WI38 (cell line): ENCODE measurements around the gene RNU4-1.

Experiments
- H3K4me3 ChIP-seq: 2 replicates; pipeline ENCODE4 v1.5.1; 2011; ENCODE audit warnings: low read depth, mild to moderate bottlenecking, control low read depth, low read length
- TF ChIP-seq, protein P1 (sequence below): IDR thresholded peaks from 2 replicates; pipeline ENCODE4 v1.5.1; 2012; ENCODE audit warnings: low read depth, mild to moderate bottlenecking, control low read depth, low read length

Gene RNU4-1

GRCh38 chr12:120332041-120332440 is 39.0 kb upstream of the RNU4-1 start:
- TF ChIP-seq, protein P1, sequence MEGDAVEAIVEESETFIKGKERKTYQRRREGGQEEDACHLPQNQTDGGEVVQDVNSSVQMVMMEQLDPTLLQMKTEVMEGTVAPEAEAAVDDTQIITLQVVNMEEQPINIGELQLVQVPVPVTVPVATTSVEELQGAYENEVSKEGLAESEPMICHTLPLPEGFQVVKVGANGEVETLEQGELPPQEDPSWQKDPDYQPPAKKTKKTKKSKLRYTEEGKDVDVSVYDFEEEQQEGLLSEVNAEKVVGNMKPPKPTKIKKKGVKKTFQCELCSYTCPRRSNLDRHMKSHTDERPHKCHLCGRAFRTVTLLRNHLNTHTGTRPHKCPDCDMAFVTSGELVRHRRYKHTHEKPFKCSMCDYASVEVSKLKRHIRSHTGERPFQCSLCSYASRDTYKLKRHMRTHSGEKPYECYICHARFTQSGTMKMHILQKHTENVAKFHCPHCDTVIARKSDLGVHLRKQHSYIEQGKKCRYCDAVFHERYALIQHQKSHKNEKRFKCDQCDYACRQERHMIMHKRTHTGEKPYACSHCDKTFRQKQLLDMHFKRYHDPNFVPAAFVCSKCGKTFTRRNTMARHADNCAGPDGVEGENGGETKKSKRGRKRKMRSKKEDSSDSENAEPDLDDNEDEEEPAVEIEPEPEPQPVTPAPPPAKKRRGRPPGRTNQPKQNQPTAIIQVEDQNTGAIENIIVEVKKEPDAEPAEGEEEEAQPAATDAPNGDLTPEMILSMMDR = no peak
- H3K4me3 ChIP-seq = no peak overlapping the region

GRCh38 chr12:120331390-120331789 is 38.4 kb upstream of the RNU4-1 start:
- no peak overlapping the region for H3K4me3 ChIP-seq
- TF ChIP-seq, protein P1 = no peak

- TF ChIP-seq, protein P1 = no peak
- no peak overlapping the region for H3K4me3 ChIP-seq
Measured at GRCh38 chr12:120328228-120328627, 35.2 kb upstream of the RNU4-1 start.

DNA sequence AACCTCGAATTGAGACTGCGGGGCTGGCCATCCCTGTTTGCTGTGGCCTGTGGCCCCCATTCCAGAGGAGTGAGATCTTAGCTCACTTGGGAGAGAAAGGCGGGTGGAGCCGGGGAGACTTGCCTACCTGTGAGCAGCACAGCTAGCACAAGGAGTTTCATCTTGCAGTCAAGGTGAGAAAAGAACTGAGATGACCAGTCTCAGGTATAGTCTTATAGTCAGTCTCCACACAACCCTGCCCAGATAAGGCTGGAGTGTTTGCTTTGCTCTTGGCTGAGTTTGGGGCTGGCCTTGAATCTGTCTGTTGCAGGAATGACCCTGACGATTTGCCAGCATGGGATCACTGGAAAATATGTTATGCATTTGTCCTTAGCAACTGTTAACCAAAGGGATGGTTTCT is 34.6 kb upstream of the RNU4-1 start, which contains the start of gene PLA2G1B:
Gene PLA2G1B, minus strand, starts transcription at position 187 of the 400 bp plus-strand sequence. Its CDS starts 26 bp downstream, at position 161.
- TF ChIP-seq, protein P1 = no peak
- no peak within 1 kb of the TSS for H3K4me3 ChIP-seq

- TF ChIP-seq, protein P1 = no peak
- H3K4me3 ChIP-seq = no peak overlapping the region
Measured at GRCh38 chr12:120324841-120325417, 31.9 kb upstream of the RNU4-1 start.

DNA sequence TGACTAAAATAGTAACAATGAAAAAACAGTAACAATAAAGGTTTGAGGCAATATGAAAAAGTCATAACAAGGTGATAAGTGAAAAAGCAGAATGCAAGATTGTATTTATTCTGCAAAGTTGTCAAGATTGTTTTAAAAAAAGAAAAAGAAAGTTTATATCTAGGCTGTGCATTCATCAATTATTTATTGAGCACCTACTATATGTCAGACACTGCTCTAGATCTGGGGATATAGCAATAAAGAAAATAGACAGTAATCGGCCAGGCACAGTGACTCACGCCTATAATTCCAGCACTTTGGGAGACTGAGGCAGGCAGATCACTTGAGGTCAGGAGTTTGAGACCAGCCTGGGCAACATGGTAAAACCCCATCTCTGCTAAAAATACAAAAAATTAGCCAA is 30.7 kb upstream of the RNU4-1 start:
- H3K4me3 ChIP-seq = no peak overlapping the region
- TF ChIP-seq, protein P1 = no peak

- no peak overlapping the region for H3K4me3 ChIP-seq
- TF ChIP-seq, protein P1 = no peak
Measured at GRCh38 chr12:120321382-120322202, 28.6 kb upstream of the RNU4-1 start.
